HEK293T (cell line): ENCODE measurements around the gene CFAP73.
"Not testable (repeated sequence)": the region's sequence is repeated elsewhere in the genome, so short reads cannot be mapped to it uniquely, and the experiment has no call there.

Source experiments
- CTCF ChIA-PET: fragments of 350-600 bp; formaldehyde crosslinking; extraction: SDS; loops from one replicate; lab custom pipeline; 2021; ENCODE audit warnings: antibody characterized with exemption, inconsistent platforms; lab: Yijun Ruan, JAX
- POLR2A ChIA-PET: fragments of 350-600 bp; formaldehyde crosslinking; extraction: SDS; loops from one replicate; lab custom pipeline; 2020; ENCODE audit warnings: antibody characterized with exemption, inconsistent platforms; lab: Yijun Ruan, JAX
- DNase-seq: peaks from one replicate; pipeline ENCODE4 v3.0.0; 2012; ENCODE audit warnings: mixed read lengths; ENCODE audit errors: extremely low spot score
- ARNT ChIP-seq: fragments of 450-650 bp; IDR thresholded peaks from 2 replicates; pipeline ENCODE4 v1.6.1; 2017; ENCODE audit warnings: mild to moderate bottlenecking
- BHLHE40 ChIP-seq: fragments of 450-650 bp; IDR thresholded peaks from 2 replicates; pipeline ENCODE4 v1.6.1; 2016; ENCODE audit warnings: mild to moderate bottlenecking, moderate library complexity, borderline replicate concordance
- CTBP1 ChIP-seq: fragments of 450-650 bp; IDR thresholded peaks from 2 replicates; pipeline ENCODE4 v1.6.1; 2016; ENCODE audit warnings: borderline replicate concordance
- ELF4 ChIP-seq: fragments of 450-650 bp; IDR thresholded peaks from 2 replicates; pipeline ENCODE4 v1.6.1; 2017; ENCODE audit warnings: antibody characterized with exemption
- FOXA1 ChIP-seq: fragments of 450-650 bp; IDR thresholded peaks from 2 replicates; pipeline ENCODE4 v1.6.1; 2016; ENCODE audit warnings: mild to moderate bottlenecking
- FOXK2 ChIP-seq: fragments of 450-650 bp; IDR thresholded peaks from 2 replicates; pipeline ENCODE4 v1.6.1; 2016; ENCODE audit warnings: mild to moderate bottlenecking
- FOXM1 ChIP-seq: fragments of 450-650 bp; IDR thresholded peaks from 2 replicates; pipeline ENCODE4 v1.6.1; 2017; ENCODE audit warnings: mild to moderate bottlenecking, borderline replicate concordance
- HDGF ChIP-seq: fragments of 450-650 bp; IDR thresholded peaks from 2 replicates; pipeline ENCODE4 v1.6.1; 2017; ENCODE audit warnings: antibody characterized with exemption, borderline replicate concordance
- L3MBTL2 ChIP-seq: fragments of 450-650 bp; conservative IDR thresholded peaks from 2 replicates; pipeline ENCODE4 v1.6.1; 2016; ENCODE audit warnings: mild to moderate bottlenecking
- LEF1 ChIP-seq: fragments of 450-650 bp; IDR thresholded peaks from 2 replicates; pipeline ENCODE4 v1.6.1; 2017; ENCODE audit warnings: mild to moderate bottlenecking, borderline replicate concordance
- NFRKB ChIP-seq: fragments of 450-650 bp; IDR thresholded peaks from 2 replicates; pipeline ENCODE4 v1.6.1; 2016; ENCODE audit warnings: mild to moderate bottlenecking, moderate library complexity
- SP1 ChIP-seq: fragments of 450-650 bp; IDR thresholded peaks from 2 replicates; pipeline ENCODE4 v1.6.1; 2017
- SUZ12 ChIP-seq: fragments of 450-650 bp; IDR thresholded peaks from 2 replicates; pipeline ENCODE4 v1.6.1; 2016; ENCODE audit warnings: mild to moderate bottlenecking
- TARDBP ChIP-seq: fragments of 450-650 bp; IDR thresholded peaks from 2 replicates; pipeline ENCODE4 v1.6.1; 2016
- ZNF384 ChIP-seq: fragments of 450-650 bp; IDR thresholded peaks from 2 replicates; pipeline ENCODE4 v1.6.1; 2016
- TF ChIP-seq, protein P1 (sequence below): fragments of 450-650 bp; IDR thresholded peaks from 2 replicates; pipeline ENCODE4 v1.6.1; 2016

The CFAP73 gene

DNA sequence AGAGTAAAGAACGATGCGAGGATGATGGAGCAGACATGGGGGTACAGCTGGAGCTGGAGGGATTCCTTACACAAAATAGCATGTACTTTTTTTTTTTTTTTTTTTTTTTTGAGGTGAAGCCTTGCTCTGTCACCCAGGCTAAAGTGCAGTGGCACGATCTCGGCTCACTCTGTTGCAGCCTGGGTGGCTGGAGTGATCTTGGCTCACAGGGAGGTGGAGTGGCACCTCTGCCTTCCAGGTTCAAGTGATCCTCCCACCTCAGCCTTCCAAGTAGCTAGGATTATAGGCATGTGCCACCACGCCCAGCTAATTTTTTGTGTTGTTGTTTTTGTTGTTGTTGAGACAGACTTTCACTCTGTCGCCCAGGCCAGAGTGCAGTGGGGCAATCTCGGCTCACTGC, 8.8 kb upstream of the CFAP73 start:
- ChIA-PET POLR2A (no interaction called here), CTCF (no interaction called here)
- TF ChIP-seq ELF4 (no peak), CTBP1 (no peak)
- no peak for DNase-seq

DNA sequence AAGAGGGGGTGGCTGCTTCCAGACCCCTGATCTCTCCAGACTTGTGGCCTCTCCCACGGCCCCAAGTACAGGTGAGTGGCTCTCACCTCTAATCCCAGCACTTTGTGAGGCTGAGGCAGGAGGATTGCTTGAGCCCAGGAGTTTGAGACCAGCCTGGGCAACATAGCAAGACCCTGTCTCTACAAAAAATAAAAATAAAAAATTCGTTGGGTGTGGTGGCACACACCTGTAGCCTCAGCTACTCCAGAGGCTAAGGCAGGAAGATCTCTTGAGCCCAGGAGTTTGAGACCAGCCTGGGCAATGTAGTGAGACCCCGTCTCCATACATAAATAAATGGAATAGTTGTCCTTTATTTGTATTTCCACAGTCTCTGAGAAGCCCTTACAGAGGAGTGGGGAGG, 7.8 kb upstream of the CFAP73 start:
- DNase-seq, CTCF ChIA-PET, POLR2A ChIA-PET: not testable (repeated sequence)

DNA sequence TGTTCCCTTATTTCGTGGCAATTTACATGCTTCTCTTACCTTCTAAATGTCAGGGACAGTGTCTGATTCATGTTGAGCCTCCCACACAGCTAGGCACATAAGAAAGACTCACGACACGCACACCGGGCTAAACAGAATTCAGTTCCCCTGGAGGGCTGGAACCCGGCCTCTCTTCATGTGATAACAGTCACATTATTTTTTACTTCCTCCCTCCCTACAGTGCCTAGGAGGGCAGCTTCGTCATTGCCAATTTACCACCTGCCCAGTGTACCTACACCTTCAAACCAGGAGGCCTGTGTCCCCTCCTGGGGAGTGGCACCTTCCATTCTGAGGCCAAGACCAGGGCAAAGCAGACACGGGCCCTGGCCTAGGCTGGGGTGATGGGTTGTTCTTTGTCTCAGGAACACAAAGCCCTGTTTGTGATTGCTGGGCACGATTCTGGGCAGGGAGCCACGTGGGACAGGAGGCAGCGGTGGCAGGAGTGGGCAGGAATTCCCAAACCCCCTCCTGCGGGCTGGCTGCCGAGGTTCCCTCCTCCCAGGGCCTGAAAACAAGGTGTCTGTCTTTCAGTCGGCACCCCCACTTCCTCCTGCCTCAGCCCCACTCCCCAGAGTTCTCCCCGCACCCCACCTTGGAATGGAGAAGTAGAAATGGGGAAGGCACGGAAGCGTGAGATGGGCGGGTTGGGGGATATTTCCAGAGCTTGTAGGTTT, 7.2 kb upstream of the CFAP73 start:
- TF ChIP-seq ZNF384 (no peak), FOXA1 (no peak), BHLHE40 (no peak), ARNT (no peak), SP1 (no peak), CTBP1 (no peak), ELF4 (no peak), FOXK2 (no peak), FOXM1 (no peak)
- ChIA-PET POLR2A (no interaction called here), CTCF (no interaction called here)
- no peak for DNase-seq

DNA sequence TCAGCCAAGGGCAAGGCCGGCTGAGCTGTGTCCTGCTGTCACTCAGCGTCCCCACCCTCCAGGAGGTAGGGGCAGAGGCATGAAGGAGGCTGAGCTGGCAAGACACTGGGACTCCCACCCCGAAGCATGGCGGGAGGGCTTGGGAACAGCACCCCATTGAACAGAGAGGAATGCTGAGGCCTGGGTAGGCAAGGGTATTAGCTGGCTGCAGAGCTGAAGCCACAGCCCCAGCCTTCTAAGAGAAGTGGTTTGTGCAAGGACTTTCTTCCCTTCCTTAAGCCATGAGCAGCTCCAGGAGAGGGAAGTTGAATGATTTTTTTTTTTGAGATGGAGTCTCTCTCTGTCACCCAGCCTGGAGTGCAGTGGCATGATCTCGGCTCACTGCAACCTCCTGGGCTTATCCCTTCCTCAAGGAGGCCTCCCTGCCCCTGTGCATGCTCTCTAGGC, 6.6 kb upstream of the CFAP73 start:
- ChIA-PET POLR2A (no interaction called here), CTCF (no interaction called here)
- TF ChIP-seq HDGF (no peak), L3MBTL2 (no peak), ELF4 (no peak), SP1 (no peak), LEF1 (no peak), TARDBP (no peak), FOXA1 (no peak), ARNT (no peak), SUZ12 (no peak), BHLHE40 (no peak), ZNF384 (no peak), NFRKB (no peak), CTBP1 (no peak), FOXK2 (no peak), FOXM1 (no peak)
- TF ChIP-seq, protein P1, sequence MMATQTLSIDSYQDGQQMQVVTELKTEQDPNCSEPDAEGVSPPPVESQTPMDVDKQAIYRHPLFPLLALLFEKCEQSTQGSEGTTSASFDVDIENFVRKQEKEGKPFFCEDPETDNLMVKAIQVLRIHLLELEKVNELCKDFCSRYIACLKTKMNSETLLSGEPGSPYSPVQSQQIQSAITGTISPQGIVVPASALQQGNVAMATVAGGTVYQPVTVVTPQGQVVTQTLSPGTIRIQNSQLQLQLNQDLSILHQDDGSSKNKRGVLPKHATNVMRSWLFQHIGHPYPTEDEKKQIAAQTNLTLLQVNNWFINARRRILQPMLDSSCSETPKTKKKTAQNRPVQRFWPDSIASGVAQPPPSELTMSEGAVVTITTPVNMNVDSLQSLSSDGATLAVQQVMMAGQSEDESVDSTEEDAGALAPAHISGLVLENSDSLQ = no peak
- no peak for DNase-seq

DNA sequence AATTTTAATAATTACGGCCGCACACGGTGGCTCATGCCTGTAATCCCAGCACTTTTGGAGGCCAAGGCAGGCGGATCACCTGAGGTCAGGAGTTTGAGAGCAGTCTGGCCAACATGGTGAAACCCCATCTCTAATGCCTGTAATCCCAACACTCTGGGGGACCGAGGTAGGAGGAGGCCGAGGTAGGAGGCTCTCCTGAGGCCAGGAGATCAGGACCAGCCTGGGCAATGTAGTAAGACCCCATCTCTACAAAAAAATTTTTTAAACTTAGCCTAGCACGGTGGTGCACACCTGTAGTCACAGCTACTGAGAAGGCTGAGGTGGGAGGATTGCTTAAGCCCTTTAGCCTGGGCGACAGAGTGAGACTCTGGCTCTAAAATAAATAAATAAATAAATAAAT, 5.6 kb upstream of the CFAP73 start:
- no peak for TF ChIP-seq L3MBTL2
- TF ChIP-seq FOXA1 = no peak
- TF ChIP-seq LEF1 = no peak
- TF ChIP-seq ARNT = no peak
- TF ChIP-seq BHLHE40 = no peak
- TF ChIP-seq, protein P1 = no peak
- TF ChIP-seq NFRKB = no peak
- no peak for TF ChIP-seq ZNF384
- TF ChIP-seq SUZ12 = no peak
- TF ChIP-seq SP1 = no peak
- no peak for TF ChIP-seq FOXK2
- no peak for TF ChIP-seq FOXM1
- no peak for TF ChIP-seq CTBP1
- no peak for TF ChIP-seq ELF4
- TF ChIP-seq TARDBP = no peak
- CTCF ChIA-PET = no interaction called here
- POLR2A ChIA-PET = no interaction called here
- DNase-seq = no peak

DNA sequence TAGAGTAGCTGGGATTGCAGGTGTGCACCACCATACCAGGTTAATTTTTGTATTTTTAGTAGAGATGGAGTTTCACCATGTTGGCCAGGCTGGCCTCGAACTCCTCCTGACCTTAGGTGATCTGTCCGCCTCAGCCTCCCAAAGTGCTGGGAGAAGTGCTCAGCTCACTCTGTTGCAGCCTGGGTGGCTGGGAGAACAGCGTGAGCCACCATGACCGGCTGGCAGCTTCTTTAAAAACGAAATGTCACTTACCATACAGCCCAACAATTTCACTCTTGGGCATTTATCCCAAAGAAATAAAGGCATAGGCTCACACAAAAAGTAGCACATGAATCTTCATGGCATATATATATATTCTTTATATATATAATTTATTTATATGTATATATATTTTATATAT, 4.7 kb upstream of the CFAP73 start:
- ChIA-PET POLR2A (interaction anchor here (1.1 kb wide), 1 partner anchor 40 kb away, joined by 3 read pairs; the partner anchor contains the start of genes DDX54 and RITA1), CTCF (no interaction called here)
- DNase-seq = no peak
- TF ChIP-seq ARNT (no peak), CTBP1 (no peak), LEF1 (no peak)

DNA sequence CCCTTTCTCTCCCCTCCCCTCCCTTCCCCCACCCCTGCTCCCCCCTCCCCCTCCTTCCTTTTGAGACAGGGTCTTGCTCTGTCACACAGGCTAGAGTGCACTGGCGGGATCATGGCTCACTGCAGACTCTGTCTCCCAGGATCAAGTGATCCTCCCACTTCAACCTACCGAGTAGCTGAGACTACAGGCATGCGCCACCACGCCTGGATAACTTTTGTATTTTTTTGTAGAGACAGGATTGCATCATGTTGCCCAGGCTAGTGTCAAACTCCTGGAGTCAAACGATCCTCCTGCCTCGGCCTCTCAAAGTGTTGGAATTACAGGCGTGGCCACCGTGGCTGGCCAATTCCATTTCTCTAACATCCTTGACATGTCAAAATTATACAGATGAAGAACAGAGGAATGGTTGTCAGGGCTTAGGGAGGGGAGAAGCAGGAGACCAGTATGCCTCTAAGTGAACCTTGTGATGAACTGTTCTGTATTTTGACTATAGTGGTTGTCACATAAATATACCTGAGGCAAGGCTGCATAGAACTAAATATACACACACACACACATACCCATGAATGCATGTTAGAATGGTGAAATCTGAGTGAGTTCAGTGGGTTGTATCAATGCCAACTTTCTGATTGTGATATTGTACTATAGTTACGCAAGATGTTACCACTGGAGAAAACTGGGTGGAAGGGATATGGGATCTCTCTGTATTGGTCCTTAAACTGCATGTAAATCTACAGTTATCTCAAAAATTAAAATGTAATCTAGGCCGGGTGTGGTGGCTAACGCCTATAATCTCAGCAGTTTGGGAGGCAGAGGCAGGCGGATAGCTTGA, 3.6 kb upstream of the CFAP73 start:
- CTCF ChIA-PET = no interaction called here

More for the DNA sequence above, 3.6 kb upstream of the CFAP73 start:
- DNase-seq = no peak
- POLR2A ChIA-PET = no interaction called here
- TF ChIP-seq HDGF (no peak), FOXA1 (no peak), ARNT (no peak), FOXM1 (no peak), BHLHE40 (no peak), SP1 (no peak), ZNF384 (no peak), FOXK2 (no peak), L3MBTL2 (no peak), SUZ12 (no peak), LEF1 (no peak), NFRKB (no peak), TARDBP (no peak), CTBP1 (no peak), ELF4 (no peak)
- TF ChIP-seq, protein P1 = no peak
